ENCODE results near the gene ASB13.

ASB13 gene

GRCh38 chr10:5619362-5620211 lies 46.8 kb downstream of the ASB13 start:
- TF ChIP-seq ZNF274 (IDR thresholded peaks at IDR 0.05; ENCODE audit: low read depth, low read length), result no peak
- no peak overlapping the region for H3K4me3 ChIP-seq (ENCODE audit: low read length)

- TF ChIP-seq ZNF274 (IDR thresholded peaks at IDR 0.05; ENCODE audit: low read depth, low read length), result no peak
- no peak overlapping the region for H3K4me3 ChIP-seq (ENCODE audit: low read length)
Observed at GRCh38 chr10:5618829-5619228, 47.6 kb downstream of the ASB13 start.

- TF ChIP-seq ZNF274 (IDR thresholded peaks at IDR 0.05; ENCODE audit: low read depth, low read length), result no peak
- H3K4me3 ChIP-seq (ENCODE audit: low read length), result no peak overlapping the region
Observed at GRCh38 chr10:5618042-5618441, 48.4 kb downstream of the ASB13 start.

- no peak overlapping the region for H3K4me3 ChIP-seq (ENCODE audit: low read length)
- no peak for TF ChIP-seq ZNF274 (IDR thresholded peaks at IDR 0.05; ENCODE audit: low read depth, low read length)
Observed at GRCh38 chr10:5617521-5617920, 48.9 kb downstream of the ASB13 start.

GRCh38 chr10:5616836-5617235 lies 49.6 kb downstream of the ASB13 start:
- no peak for TF ChIP-seq ZNF274 (IDR thresholded peaks at IDR 0.05; ENCODE audit: low read depth, low read length)
- H3K4me3 ChIP-seq (ENCODE audit: low read length), result no peak overlapping the region

GRCh38 chr10:5616046-5616445 lies 50.3 kb downstream of the ASB13 start:
- no peak for TF ChIP-seq ZNF274 (IDR thresholded peaks at IDR 0.05; ENCODE audit: low read depth, low read length)
- H3K4me3 ChIP-seq (ENCODE audit: low read length), result no peak overlapping the region

- H3K4me3 ChIP-seq (ENCODE audit: low read length), result no peak overlapping the region
Observed at GRCh38 chr10:5615316-5615715, 51.1 kb downstream of the ASB13 start.

GRCh38 chr10:5614155-5614721 lies 52.2 kb downstream of the ASB13 start:
- H3K4me3 ChIP-seq (ENCODE audit: low read length), result no peak overlapping the region
- no peak for TF ChIP-seq ZNF274 (IDR thresholded peaks at IDR 0.05; ENCODE audit: low read depth, low read length)

More at GRCh38 chr10:5615316-5615715, 51.1 kb downstream of the ASB13 start:
- no peak for TF ChIP-seq ZNF274 (IDR thresholded peaks at IDR 0.05; ENCODE audit: low read depth, low read length)

GRCh38 chr10:5613481-5614154 lies 52.8 kb downstream of the ASB13 start:
- no peak overlapping the region for H3K4me3 ChIP-seq (ENCODE audit: low read length)
- TF ChIP-seq ZNF274 (IDR thresholded peaks at IDR 0.05; ENCODE audit: low read depth, low read length), result no peak

GRCh38 chr10:5611899-5612680 lies 54.3 kb downstream of the ASB13 start:
- H3K4me3 ChIP-seq (ENCODE audit: low read length), result no peak overlapping the region
- TF ChIP-seq ZNF274 (IDR thresholded peaks at IDR 0.05; ENCODE audit: low read depth, low read length), result no peak

- TF ChIP-seq ZNF274 (IDR thresholded peaks at IDR 0.05; ENCODE audit: low read depth, low read length), result no peak
- H3K4me3 ChIP-seq (ENCODE audit: low read length), result no peak overlapping the region
Observed at GRCh38 chr10:5609952-5610616, 56.3 kb downstream of the ASB13 start.

GRCh38 chr10:5608608-5609220 lies 57.7 kb downstream of the ASB13 start:
- no peak for TF ChIP-seq ZNF274 (IDR thresholded peaks at IDR 0.05; ENCODE audit: low read depth, low read length)
- no peak overlapping the region for H3K4me3 ChIP-seq (ENCODE audit: low read length)

GRCh38 chr10:5607594-5607993 lies 58.8 kb downstream of the ASB13 start:
- H3K4me3 ChIP-seq (ENCODE audit: low read length), result no peak overlapping the region
- TF ChIP-seq ZNF274 (IDR thresholded peaks at IDR 0.05; ENCODE audit: low read depth, low read length), result no peak
